ENCODE measurements around the gene TMIGD3.

Gene TMIGD3

GRCh38 chr1:111439461-111440351 is 63.7 kb downstream of the TMIGD3 start:
- Histone ChIP-seq H3K36me3 (ENCODE audit: insufficient read depth, low read length) (peaks cover 73% of the 10 kb centered on the region), H3K4me3 (ENCODE audit: low read depth in 1 of 2, low read length in 2 of 2) (no peak overlapping the region), H3K27ac (ENCODE audit: low read length) (no peak overlapping the region), H3K27me3 (ENCODE audit: insufficient read depth, low read length, poor library complexity) (no peaks in the 10 kb centered on the region), H2AFZ (ENCODE audit: low read depth, low read length) (no peak overlapping the region), H4K20me1 (ENCODE audit: insufficient read depth, low read length) (0 out of 2 replicates have a peak, but pooled peaks cover 6% of the 10 kb centered on the region), H3K9me3 (ENCODE audit: insufficient read depth, low read length, severe bottlenecking) (no peaks in the 10 kb centered on the region), H3K4me2 (ENCODE audit: insufficient read depth, low read length) (no peak overlapping the region), H3K9ac (ENCODE audit: low read depth, low read length) (no peak overlapping the region), H3K4me1 (ENCODE audit: insufficient read depth, low read length) (no peaks in the 10 kb centered on the region), H3K79me2 (ENCODE audit: insufficient read depth, low read length) (peaks cover 5% of the 10 kb centered on the region; the same call in 1 of the 2 replicates)
- ATAC-seq (ENCODE audit: insufficient read depth, low read depth): no peak
- DNase-seq: no peak
- TF ChIP-seq EZH2 (IDR thresholded peaks at IDR 0.05; ENCODE audit: borderline replicate concordance, low read depth, low read length, severe bottlenecking): no peak
- no peak for TF ChIP-seq CTCF (IDR thresholded peaks at IDR 0.05; ENCODE audit: borderline replicate concordance, extremely low read depth, low read length, poor library complexity, severe bottlenecking)

GRCh38 chr1:111436726-111437125 is 66.7 kb downstream of the TMIGD3 start:
- Histone ChIP-seq H4K20me1 (ENCODE audit: insufficient read depth, low read length) (no peaks in the 10 kb centered on the region), H3K4me1 (ENCODE audit: insufficient read depth, low read length) (no peaks in the 10 kb centered on the region), H3K36me3 (ENCODE audit: insufficient read depth, low read length) (peaks cover 43% of the 10 kb centered on the region), H3K4me3 (ENCODE audit: low read depth in 1 of 2, low read length in 2 of 2) (no peak overlapping the region), H3K4me2 (ENCODE audit: insufficient read depth, low read length) (no peak overlapping the region), H3K79me2 (ENCODE audit: insufficient read depth, low read length) (no peaks in the 10 kb centered on the region), H3K27me3 (ENCODE audit: insufficient read depth, low read length, poor library complexity) (no peaks in the 10 kb centered on the region), H3K9ac (ENCODE audit: low read depth, low read length) (no peak overlapping the region), H3K27ac (ENCODE audit: low read length) (no peak overlapping the region), H2AFZ (ENCODE audit: low read depth, low read length) (no peak overlapping the region), H3K9me3 (ENCODE audit: insufficient read depth, low read length, severe bottlenecking) (no peaks in the 10 kb centered on the region)
- TF ChIP-seq CTCF (IDR thresholded peaks at IDR 0.05; ENCODE audit: borderline replicate concordance, extremely low read depth, low read length, poor library complexity, severe bottlenecking) (no peak), EZH2 (IDR thresholded peaks at IDR 0.05; ENCODE audit: borderline replicate concordance, low read depth, low read length, severe bottlenecking) (no peak)
- no peak for DNase-seq
- ATAC-seq (ENCODE audit: insufficient read depth, low read depth): no peak

Measured in DND-41 (cell line).